GM18907 (cell line): Measurements from ENCODE around the gene GJD2.

ENCODE experiments used
- ATAC-seq: cut with Tn5 transposase; IDR thresholded peaks from one replicate; pipeline ENCODE4 v1.9.1; 2021; ENCODE audit warnings: mild to moderate bottlenecking, moderate library complexity; ENCODE audit not compliant: unreplicated experiment

The GJD2 gene

GRCh38 chr15:34754674-34755418 is at the start of gene GJD2:
TSS of gene GJD2 (minus strand) at chr15:34754998. CDS start at chr15:34754488, 510 bp downstream.
- no peak for ATAC-seq

GRCh38 chr15:34804113-34804512 is 49.3 kb upstream of the GJD2 start:
- ATAC-seq = no peak

- no peak for ATAC-seq
Measured at GRCh38 chr15:34802803-34803750, 48.3 kb upstream of the GJD2 start.

- no peak for ATAC-seq
Measured at GRCh38 chr15:34802371-34802770, 47.6 kb upstream of the GJD2 start.

GRCh38 chr15:34799149-34800101 is 44.6 kb upstream of the GJD2 start:
- no peak for ATAC-seq

GRCh38 chr15:34796847-34797435 is 42.1 kb upstream of the GJD2 start:
- ATAC-seq = no peak

- ATAC-seq = no peak
Measured at GRCh38 chr15:34795267-34796081, 40.7 kb upstream of the GJD2 start, which contains the start of gene ACTC1. TSS of gene ACTC1 (minus strand) at chr15:34795549. CDS start at chr15:34794808, 741 bp downstream.

- no peak for ATAC-seq
Measured at GRCh38 chr15:34794590-34795206, 39.9 kb upstream of the GJD2 start.

GRCh38 chr15:34793901-34794300 is 39.1 kb upstream of the GJD2 start:
- no peak for ATAC-seq

GRCh38 chr15:34793071-34793470 is 38.3 kb upstream of the GJD2 start:
- no peak for ATAC-seq

GRCh38 chr15:34791701-34792100 is 36.9 kb upstream of the GJD2 start:
- no peak for ATAC-seq

- no peak for ATAC-seq
Measured at GRCh38 chr15:34790121-34790520, 35.3 kb upstream of the GJD2 start.

- no peak for ATAC-seq
Measured at GRCh38 chr15:34789326-34789725, 34.5 kb upstream of the GJD2 start.

GRCh38 chr15:34786206-34786605 is 31.4 kb upstream of the GJD2 start:
- no peak for ATAC-seq

GRCh38 chr15:34783991-34784390 is 29.2 kb upstream of the GJD2 start:
- ATAC-seq = no peak

- ATAC-seq = no peak
Measured at GRCh38 chr15:34783431-34783830, 28.6 kb upstream of the GJD2 start.

GRCh38 chr15:34782901-34783300 is 28.1 kb upstream of the GJD2 start:
- ATAC-seq = no peak

- ATAC-seq = no peak
Measured at GRCh38 chr15:34780725-34781124, 25.9 kb upstream of the GJD2 start.

- ATAC-seq = no peak
Measured at GRCh38 chr15:34776606-34777105, 21.9 kb upstream of the GJD2 start.
